ENCODE results near the gene EIF2S1.

GRCh38 chr14:67435603-67436002, 75.5 kb downstream of the EIF2S1 start:
- no peak for TF ChIP-seq CTCF (IDR thresholded peaks at IDR 0.05)
- no peak for TF ChIP-seq POLR2A (IDR thresholded peaks at IDR 0.05)
